IPS-11a (cell line): Measurements from ENCODE around the gene SCYL2.

Source experiments
- H3K4me3 ChIP-seq: one replicate; pipeline ENCODE4 v1.5.1; 2013; ENCODE audit warnings: low read depth, low read length, control low read depth

SCYL2 gene

GRCh38 chr12:100371146-100371545 lies 104.2 kb downstream of the SCYL2 start:
- H3K4me3 ChIP-seq: no peak overlapping the region

GRCh38 chr12:100372853-100373640 lies 106.1 kb downstream of the SCYL2 start:
- no peak overlapping the region for H3K4me3 ChIP-seq

- H3K4me3 ChIP-seq: no peak overlapping the region
These were observed 108.2 kb downstream of the SCYL2 start for GRCh38 chr12:100375038-100375735.

- H3K4me3 ChIP-seq: no peak overlapping the region
These were observed 109.2 kb downstream of the SCYL2 start for GRCh38 chr12:100376161-100376560.

- H3K4me3 ChIP-seq: no peak overlapping the region
These were observed 114.4 kb downstream of the SCYL2 start for GRCh38 chr12:100381379-100381778.

- no peak overlapping the region for H3K4me3 ChIP-seq
These were observed 115.4 kb downstream of the SCYL2 start for GRCh38 chr12:100382338-100382737.

GRCh38 chr12:100383586-100384558 lies 116.9 kb downstream of the SCYL2 start:
- H3K4me3 ChIP-seq: no peak overlapping the region

- no peak overlapping the region for H3K4me3 ChIP-seq
These were observed 117.6 kb downstream of the SCYL2 start for GRCh38 chr12:100384559-100384935.

- no peak overlapping the region for H3K4me3 ChIP-seq
These were observed 121.4 kb downstream of the SCYL2 start for GRCh38 chr12:100388382-100388781.
